Measurements from ENCODE around the gene ARRB1. TPM values are rescaled to one million over a fixed set of nuclear protein-coding genes. Genes with fewer than 3 reads are reported as not detected.

Gene ARRB1
- total and polyA plus RNA-seq, 9 donors = 15.2 to 68.0 (median 27.2) TPM

- 35 to 43% (median 38%) methylated on average over 11 of the region's 11 CpGs for WGBS, 3 donors
- TF ChIP-seq POLR2A (IDR thresholded peaks at IDR 0.05) (no peak), CTCF (IDR thresholded peaks at IDR 0.05) (no peak), EP300 (IDR thresholded peaks at IDR 0.05) (no peak)
- intact Hi-C loops (cut with DNase I) = loop anchor here (5.0 to 10.0 kb wide), 4 partner anchors 107 to 322 kb away; no protein-coding TSS in a partner anchor
- DNase-seq = no peak
- H3K9me3 ChIP-seq = no peaks in the 10 kb centered on the region
- no peaks in the 10 kb centered on the region for H3K36me3 ChIP-seq
- no peaks in the 10 kb centered on the region for H3K27me3 ChIP-seq
- no peak overlapping the region for H3K4me3 ChIP-seq
- H3K4me1 ChIP-seq (ENCODE audit: insufficient read depth) = no peaks in the 10 kb centered on the region
- H3K27ac ChIP-seq = no peak overlapping the region
Observed at GRCh38 chr11:75248924-75249256, 102.6 kb downstream of the ARRB1 start.

GRCh38 chr11:75246671-75247350 lies 104.7 kb downstream of the ARRB1 start:
- TF ChIP-seq POLR2A (IDR thresholded peaks at IDR 0.05) (no peak), CTCF (IDR thresholded peaks at IDR 0.05) (no peak)
- Histone ChIP-seq H3K4me3 (no peak overlapping the region), H3K4me1 (ENCODE audit: insufficient read depth) (peaks cover 4% of the 10 kb centered on the region), H3K9me3 (no peaks in the 10 kb centered on the region), H3K36me3 (no peaks in the 10 kb centered on the region), H3K27me3 (no peaks in the 10 kb centered on the region), H3K27ac (no peak overlapping the region)
- DNase-seq = peak in 1 of 5 donors; percentile 17
- 66 to 73% (median 72%) methylated on average over 11 of the region's 11 CpGs for WGBS, 3 donors
- intact Hi-C loops (cut with DNase I) = loop anchor here (5.0 to 10.0 kb wide), 4 partner anchors 105 to 320 kb away; no protein-coding TSS in a partner anchor

GRCh38 chr11:75246006-75246670 lies 105.3 kb downstream of the ARRB1 start:
- Histone ChIP-seq H3K9me3 (no peaks in the 10 kb centered on the region), H3K27me3 (no peaks in the 10 kb centered on the region), H3K27ac (no peak overlapping the region), H3K4me3 (no peak overlapping the region), H3K36me3 (no peaks in the 10 kb centered on the region), H3K4me1 (ENCODE audit: insufficient read depth) (peaks cover 4% of the 10 kb centered on the region)
- intact Hi-C loops (cut with DNase I) = loop anchor here (5.0 to 10.0 kb wide), 4 partner anchors 104 to 319 kb away; no protein-coding TSS in a partner anchor
- WGBS, 3 donors = 53 to 63% (median 58%) methylated on average over 7 of the region's 7 CpGs
- TF ChIP-seq EP300 (IDR thresholded peaks at IDR 0.05) (no peak), CTCF (IDR thresholded peaks at IDR 0.05) (no peak), POLR2A (IDR thresholded peaks at IDR 0.05) (no peak)
- DNase-seq = peak in 1 of 5 donors; percentile 8

GRCh38 chr11:75245356-75246005 lies 106.0 kb downstream of the ARRB1 start:
- Histone ChIP-seq H3K4me1 (ENCODE audit: insufficient read depth) (peaks cover 4% of the 10 kb centered on the region), H3K36me3 (no peaks in the 10 kb centered on the region), H3K27me3 (no peaks in the 10 kb centered on the region), H3K27ac (no peak overlapping the region), H3K9me3 (no peaks in the 10 kb centered on the region), H3K4me3 (no peak overlapping the region)
- no peak for DNase-seq
- no peak for TF ChIP-seq EP300 (IDR thresholded peaks at IDR 0.05)
- TF ChIP-seq CTCF (IDR thresholded peaks at IDR 0.05) = no peak
- no peak for TF ChIP-seq POLR2A (IDR thresholded peaks at IDR 0.05)
- intact Hi-C loops (cut with DNase I) = loop anchor here (5.0 to 10.0 kb wide), 4 partner anchors 103 to 318 kb away; no protein-coding TSS in a partner anchor
- WGBS, 3 donors = 72 to 75% (median 75%) methylated on average over 5 of the region's 5 CpGs
